ENCODE measurements around the gene TNFSF8.

Gene TNFSF8

DNA sequence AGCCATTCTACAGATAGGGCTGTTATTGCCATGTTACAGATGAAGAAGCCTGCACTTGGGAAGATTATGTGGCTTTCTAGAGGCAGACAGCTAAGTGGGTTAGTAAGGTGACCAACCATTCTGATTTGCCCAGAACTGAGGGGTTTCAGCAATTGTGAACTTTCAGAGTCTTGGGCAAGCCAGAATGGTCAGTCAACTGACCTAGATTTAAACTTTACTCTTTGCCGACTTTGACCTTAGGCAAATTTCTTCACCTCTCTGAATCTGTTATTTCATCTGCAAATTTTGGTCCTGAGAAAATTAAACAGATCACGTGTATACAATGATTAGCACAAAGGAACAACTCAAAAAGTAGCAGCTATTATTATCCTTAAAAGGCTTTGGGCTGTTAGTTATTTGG, 20.4 kb upstream of the TNFSF8 start:
- no peak for TF ChIP-seq ZFX (IDR thresholded peaks at IDR 0.05; ENCODE audit: borderline replicate concordance)
- TF ChIP-seq, protein P1, sequence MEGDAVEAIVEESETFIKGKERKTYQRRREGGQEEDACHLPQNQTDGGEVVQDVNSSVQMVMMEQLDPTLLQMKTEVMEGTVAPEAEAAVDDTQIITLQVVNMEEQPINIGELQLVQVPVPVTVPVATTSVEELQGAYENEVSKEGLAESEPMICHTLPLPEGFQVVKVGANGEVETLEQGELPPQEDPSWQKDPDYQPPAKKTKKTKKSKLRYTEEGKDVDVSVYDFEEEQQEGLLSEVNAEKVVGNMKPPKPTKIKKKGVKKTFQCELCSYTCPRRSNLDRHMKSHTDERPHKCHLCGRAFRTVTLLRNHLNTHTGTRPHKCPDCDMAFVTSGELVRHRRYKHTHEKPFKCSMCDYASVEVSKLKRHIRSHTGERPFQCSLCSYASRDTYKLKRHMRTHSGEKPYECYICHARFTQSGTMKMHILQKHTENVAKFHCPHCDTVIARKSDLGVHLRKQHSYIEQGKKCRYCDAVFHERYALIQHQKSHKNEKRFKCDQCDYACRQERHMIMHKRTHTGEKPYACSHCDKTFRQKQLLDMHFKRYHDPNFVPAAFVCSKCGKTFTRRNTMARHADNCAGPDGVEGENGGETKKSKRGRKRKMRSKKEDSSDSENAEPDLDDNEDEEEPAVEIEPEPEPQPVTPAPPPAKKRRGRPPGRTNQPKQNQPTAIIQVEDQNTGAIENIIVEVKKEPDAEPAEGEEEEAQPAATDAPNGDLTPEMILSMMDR (IDR thresholded peaks at IDR 0.05), result no peak
- H3K27ac ChIP-seq, result no peak overlapping the region

DNA sequence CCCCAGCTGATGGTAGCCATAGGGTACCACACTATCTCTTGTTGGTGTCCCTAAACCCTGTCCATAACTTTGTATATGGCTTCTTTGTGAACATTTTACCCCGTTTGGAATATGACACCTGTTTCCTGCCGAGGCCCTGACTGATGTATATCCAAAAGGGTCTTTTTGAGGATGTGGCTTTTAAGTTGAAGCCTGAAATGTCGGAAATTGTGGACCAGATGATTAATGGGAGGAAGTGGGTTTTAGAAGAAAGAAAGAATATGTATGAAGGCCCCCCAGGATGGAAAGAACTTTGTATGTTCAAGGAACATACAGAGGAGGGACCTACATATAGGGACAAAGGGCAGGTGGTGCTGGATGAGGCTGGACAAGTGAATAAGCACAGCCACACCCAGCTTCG, 16.7 kb upstream of the TNFSF8 start:
- no peak overlapping the region for H3K27ac ChIP-seq
- TF ChIP-seq, protein P1 (IDR thresholded peaks at IDR 0.05), result no peak
- TF ChIP-seq ZFX (IDR thresholded peaks at IDR 0.05; ENCODE audit: borderline replicate concordance), result no peak

DNA sequence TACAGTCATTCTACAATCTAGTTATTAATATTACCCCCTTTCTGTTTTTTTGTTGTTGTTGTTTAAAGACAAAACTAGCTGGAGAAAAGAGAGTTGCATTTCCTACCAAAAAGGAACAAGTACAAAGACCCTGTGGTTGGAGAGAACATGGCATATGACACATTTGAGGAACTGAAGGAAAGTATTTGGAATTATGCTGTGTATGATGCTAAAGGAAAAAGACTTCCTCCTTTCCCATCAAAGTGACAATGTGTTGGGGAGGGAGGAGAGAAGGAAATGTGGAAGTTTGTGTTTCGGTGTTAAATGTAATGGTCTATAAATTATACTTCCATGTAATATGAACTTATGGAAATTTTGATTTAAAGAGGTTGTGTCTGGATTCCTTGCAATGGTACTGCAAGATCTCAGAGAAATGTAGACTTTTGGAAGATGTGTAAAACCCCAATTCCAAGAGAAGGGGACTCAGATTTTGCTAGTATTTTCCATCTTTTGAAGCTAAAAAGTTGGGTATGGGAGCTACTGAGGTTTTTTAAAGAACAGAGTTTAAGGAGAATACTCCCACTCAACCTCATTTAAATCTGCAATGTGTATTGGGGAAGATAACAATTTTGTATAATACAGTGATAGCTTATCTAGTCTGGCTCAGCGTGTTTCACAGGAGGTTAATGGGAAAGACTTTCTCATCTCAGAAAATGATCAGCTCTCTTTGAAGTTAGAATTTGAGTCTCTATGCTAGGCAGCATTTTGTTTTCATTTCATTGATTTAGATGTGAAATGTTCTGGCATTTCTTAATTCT, 15.4 kb upstream of the TNFSF8 start:
- no peak overlapping the region for H3K27ac ChIP-seq

DNA sequence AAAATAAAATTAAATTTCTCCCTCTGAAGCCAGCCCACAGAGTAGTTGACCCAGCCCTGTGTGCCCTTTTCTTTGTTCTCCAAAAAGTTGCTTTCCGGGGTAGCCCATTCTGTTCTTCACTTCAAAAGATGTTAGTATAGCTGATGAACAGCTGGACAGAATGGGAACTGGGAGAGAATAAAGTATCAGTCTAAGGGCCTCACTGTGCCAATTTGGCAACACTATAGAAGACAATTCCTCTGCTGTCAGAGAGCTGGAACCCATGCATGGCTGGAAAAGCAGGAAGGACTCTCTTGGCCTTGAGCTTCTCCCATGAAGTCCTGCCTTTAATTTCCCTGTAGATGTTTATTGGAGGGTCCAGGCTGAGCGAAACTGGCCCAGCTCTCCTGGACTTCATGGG, 11.0 kb upstream of the TNFSF8 start:
- TF ChIP-seq ZFX (IDR thresholded peaks at IDR 0.05; ENCODE audit: borderline replicate concordance), result no peak
- TF ChIP-seq, protein P1 (IDR thresholded peaks at IDR 0.05), result no peak
- no peak overlapping the region for H3K27ac ChIP-seq

More for the DNA sequence above, 15.4 kb upstream of the TNFSF8 start:
- no peak for TF ChIP-seq ZFX (IDR thresholded peaks at IDR 0.05; ENCODE audit: borderline replicate concordance)
- TF ChIP-seq, protein P1 (IDR thresholded peaks at IDR 0.05), result no peak

DNA sequence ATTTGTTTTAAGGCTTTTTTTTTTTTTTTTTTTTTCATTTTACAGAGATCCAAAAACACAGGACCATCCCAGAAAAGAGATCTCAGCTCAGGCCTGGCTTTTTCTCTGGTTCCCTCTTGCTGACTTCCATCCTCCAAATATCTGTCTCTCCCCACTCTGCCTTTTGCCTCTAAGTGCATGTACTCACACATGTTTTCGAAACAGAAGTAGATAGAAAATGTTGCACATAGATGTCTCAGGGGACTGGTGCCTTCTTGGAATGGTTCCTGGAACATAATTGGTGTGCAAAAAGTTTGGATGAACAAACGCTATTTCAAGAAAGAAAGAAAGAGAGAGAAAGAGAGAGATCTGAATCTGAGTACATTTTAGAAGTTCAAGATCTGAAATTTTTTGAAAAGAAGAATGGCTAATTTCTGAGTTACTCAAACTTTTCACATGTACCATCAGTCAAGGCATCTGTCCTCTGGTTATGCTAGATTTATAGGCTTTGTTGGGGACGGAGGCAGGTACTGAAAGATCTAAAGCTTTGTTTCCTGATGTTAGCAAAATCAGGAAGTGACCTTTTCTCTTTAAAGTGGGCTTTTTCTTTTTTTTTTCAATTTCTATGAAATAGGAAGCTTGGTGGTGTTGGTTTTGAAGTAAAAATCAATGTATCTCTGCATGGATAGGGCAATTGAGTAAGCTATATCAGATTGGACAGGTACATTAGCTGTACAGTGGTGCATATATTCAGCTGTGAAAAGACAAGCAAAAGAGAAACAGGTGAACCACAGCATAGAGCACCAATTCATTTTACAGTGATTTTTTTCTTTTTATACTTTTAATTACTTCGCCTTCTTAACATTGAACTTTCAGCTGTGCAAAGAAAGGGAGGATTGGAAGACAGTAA, 8.5 kb upstream of the TNFSF8 start:
- H3K27ac ChIP-seq, result no peak overlapping the region
- TF ChIP-seq ZFX (IDR thresholded peaks at IDR 0.05; ENCODE audit: borderline replicate concordance), result no peak
- TF ChIP-seq, protein P1 (IDR thresholded peaks at IDR 0.05), result no peak

DNA sequence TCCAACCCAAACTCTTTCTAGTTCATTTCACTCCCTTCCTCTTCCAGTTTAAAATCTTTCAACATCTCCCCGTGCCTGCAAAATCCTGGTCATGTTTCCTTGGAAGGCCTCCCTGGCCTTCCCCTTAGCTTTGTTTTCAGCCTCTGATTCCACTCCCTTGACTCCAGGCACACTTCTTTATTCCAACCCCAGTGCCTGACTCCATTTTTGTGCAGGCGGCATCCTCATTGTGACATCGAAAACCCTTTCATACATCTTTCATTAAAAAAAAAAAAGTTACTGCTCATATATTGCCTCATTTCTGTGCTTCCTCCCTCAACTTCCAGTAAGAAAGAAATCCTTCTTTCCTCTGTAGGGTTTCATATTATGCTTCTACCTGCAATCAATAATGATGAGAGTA, 7.1 kb upstream of the TNFSF8 start:
- H3K27ac ChIP-seq, result no peak overlapping the region
- TF ChIP-seq, protein P1 (IDR thresholded peaks at IDR 0.05), result no peak
- TF ChIP-seq ZFX (IDR thresholded peaks at IDR 0.05; ENCODE audit: borderline replicate concordance), result no peak

DNA sequence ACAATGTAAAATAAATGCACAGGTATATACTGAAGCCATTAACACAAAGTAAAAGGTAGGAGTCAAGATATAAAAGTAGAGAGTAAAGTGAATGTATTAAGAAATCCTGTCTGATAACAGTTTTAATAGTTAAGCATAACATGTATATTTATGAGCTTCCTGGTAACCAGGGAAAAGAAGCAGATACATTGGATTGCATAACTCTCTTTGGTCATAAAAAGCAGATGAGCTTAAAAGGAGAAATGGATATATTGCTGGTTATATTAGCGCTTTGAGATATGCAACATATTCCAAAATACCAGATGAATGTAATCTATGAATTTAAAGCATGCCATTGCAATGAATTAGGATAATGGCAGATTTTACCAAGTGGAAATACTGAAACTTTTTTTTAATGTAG, 6.2 kb upstream of the TNFSF8 start:
- H3K27ac ChIP-seq, result no peak overlapping the region
- no peak for TF ChIP-seq ZFX (IDR thresholded peaks at IDR 0.05; ENCODE audit: borderline replicate concordance)
- TF ChIP-seq, protein P1 (IDR thresholded peaks at IDR 0.05), result no peak

Measured in 22Rv1 (cell line).